ENCODE data around the gene CLNK.

DNA sequence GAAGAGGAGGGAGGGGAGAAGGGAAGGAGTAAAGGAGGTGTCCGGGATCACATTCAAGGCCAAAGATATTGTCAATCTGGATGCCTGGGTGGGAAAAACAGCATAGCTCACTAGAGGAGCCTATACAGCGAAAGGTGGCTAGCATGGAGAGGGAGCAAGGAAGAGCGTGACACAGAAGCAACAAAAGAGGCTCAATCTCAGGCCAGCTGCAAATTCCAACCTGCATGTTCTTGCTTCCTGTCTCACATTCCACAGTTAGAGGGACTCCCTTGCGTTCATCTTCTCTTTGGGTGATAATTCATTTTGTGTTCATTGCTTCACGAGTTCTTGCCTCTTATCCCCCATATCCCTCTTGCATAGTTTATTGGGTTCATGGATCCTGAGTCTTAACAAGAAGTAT, 3.0 kb upstream of the CLNK start:
- TF ChIP-seq, protein P1, sequence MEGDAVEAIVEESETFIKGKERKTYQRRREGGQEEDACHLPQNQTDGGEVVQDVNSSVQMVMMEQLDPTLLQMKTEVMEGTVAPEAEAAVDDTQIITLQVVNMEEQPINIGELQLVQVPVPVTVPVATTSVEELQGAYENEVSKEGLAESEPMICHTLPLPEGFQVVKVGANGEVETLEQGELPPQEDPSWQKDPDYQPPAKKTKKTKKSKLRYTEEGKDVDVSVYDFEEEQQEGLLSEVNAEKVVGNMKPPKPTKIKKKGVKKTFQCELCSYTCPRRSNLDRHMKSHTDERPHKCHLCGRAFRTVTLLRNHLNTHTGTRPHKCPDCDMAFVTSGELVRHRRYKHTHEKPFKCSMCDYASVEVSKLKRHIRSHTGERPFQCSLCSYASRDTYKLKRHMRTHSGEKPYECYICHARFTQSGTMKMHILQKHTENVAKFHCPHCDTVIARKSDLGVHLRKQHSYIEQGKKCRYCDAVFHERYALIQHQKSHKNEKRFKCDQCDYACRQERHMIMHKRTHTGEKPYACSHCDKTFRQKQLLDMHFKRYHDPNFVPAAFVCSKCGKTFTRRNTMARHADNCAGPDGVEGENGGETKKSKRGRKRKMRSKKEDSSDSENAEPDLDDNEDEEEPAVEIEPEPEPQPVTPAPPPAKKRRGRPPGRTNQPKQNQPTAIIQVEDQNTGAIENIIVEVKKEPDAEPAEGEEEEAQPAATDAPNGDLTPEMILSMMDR (IDR thresholded peaks at IDR 0.05): no peak
- TF ChIP-seq POLR2A (IDR thresholded peaks at IDR 0.05): no peak
